ENCODE results near the gene CDCP1.

The CDCP1 gene

DNA sequence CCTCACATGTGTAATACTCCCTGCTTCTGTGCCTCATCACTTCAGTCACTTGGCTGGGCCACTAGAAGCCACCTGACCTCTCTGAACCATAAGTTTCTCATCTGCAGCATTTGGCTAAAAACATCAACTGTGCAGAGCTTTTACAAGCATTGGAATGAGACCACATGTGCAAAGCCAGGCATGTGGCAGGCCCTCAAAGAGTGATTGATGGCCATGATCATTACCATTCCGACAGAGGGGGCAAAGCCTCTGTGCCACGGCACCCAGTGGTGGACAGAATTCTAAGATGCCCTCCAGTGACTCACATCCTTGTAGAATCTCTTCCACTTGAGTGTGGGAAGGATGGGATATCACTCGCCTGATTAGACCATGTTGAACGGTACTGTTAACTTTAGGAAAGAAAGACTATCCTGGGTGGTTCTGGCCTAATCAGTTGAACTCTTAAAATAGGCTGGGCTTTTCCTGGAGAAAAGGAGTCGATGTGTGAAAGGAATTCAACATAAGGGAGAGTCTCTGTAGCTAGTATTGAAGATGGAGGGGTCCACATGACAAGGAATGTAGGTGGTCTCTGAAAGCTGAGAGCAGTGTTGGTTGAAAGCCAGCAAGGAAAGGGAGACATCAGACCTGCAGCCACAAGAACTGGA, 13.5 kb downstream of the CDCP1 start:
- Mint-ChIP-seq H3K9me3 (no peaks in the 10 kb centered on the region), H3K36me3 (no peaks in the 10 kb centered on the region), H3K4me3 (no peak overlapping the region), H3K4me1 (no peaks in the 10 kb centered on the region), H3K27ac (no peak overlapping the region)
- ATAC-seq (no peak), DNase-seq (ENCODE audit: low spot score in 2 of 2) (no peak)

DNA sequence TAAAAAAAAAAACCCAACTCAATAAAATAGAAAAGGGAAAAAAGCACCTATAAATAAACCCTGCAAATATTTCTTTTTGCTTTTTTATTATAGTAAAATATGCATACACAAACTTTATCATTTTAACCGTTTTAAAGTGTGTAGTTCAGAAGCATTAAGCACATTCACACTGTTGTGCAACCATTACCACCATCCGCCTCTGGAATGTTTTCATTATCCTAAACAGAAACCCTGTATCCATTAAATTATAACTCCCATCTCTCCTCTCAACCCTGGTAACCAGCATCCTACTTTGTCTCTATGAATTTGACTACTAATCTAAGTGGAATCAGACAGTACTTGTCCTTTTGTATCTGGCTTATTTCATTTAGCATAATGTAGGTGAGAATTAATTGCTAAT, 15.0 kb downstream of the CDCP1 start:
- no peaks in the 10 kb centered on the region for H3K36me3 Mint-ChIP-seq
- no peak overlapping the region for H3K27ac Mint-ChIP-seq
- H3K4me1 Mint-ChIP-seq = peaks cover 2% of the 10 kb centered on the region
- H3K9me3 Mint-ChIP-seq = no peaks in the 10 kb centered on the region
- no peak for ATAC-seq
- DNase-seq (ENCODE audit: low spot score in 2 of 2) = no peak
- no peak overlapping the region for H3K4me3 Mint-ChIP-seq

DNA sequence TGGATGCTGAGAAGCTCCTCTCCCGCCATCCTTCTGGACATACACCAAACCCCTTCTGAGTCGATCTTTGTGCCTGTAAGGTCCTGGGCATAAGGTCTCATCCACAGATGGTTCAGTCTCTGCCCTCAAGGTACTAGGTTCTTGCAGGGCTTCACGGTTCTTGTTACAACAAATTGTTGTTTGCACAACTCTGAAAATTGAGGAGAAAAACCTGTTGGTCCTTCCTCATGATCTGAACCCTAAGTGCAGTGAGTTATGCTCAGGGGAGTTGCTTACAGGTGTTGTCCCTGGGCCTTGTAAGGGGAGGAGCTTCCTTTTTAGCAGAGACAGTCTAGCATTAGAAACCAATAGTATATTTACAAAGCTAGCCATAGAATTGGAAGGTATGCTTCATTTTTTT, 15.7 kb downstream of the CDCP1 start:
- ATAC-seq (no peak), DNase-seq (ENCODE audit: low spot score in 2 of 2) (no peak)
- no peak overlapping the region for H3K4me3 Mint-ChIP-seq
- no peak overlapping the region for H3K27ac Mint-ChIP-seq
- peaks cover 6% of the 10 kb centered on the region for H3K4me1 Mint-ChIP-seq
- H3K36me3 Mint-ChIP-seq = no peaks in the 10 kb centered on the region
- no peaks in the 10 kb centered on the region for H3K9me3 Mint-ChIP-seq

DNA sequence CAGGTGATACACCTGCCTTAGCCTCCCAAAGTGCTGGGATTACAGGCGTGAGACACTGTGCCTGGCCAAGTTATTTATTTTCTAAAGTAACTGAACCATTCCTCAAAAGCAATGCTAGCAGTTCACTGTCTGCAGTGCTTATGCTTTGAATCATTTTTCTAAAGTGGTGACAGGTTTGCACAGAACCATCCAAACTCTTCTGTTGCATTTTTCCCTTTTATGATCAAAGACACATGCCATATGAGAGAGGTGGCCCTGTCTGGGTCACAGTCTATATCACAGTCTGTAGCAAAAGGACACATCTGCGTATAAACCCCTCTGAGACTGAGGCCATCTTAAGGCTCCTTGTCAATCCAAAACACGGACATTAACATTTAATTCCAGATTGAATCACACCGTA, 17.2 kb downstream of the CDCP1 start:
- peaks cover 6% of the 10 kb centered on the region for H3K4me1 Mint-ChIP-seq
- H3K27ac Mint-ChIP-seq = no peak overlapping the region
- no peaks in the 10 kb centered on the region for H3K36me3 Mint-ChIP-seq
- H3K4me3 Mint-ChIP-seq = no peak overlapping the region
- H3K9me3 Mint-ChIP-seq = no peaks in the 10 kb centered on the region
- no peak for ATAC-seq
- DNase-seq (ENCODE audit: low spot score in 2 of 2) = no peak

DNA sequence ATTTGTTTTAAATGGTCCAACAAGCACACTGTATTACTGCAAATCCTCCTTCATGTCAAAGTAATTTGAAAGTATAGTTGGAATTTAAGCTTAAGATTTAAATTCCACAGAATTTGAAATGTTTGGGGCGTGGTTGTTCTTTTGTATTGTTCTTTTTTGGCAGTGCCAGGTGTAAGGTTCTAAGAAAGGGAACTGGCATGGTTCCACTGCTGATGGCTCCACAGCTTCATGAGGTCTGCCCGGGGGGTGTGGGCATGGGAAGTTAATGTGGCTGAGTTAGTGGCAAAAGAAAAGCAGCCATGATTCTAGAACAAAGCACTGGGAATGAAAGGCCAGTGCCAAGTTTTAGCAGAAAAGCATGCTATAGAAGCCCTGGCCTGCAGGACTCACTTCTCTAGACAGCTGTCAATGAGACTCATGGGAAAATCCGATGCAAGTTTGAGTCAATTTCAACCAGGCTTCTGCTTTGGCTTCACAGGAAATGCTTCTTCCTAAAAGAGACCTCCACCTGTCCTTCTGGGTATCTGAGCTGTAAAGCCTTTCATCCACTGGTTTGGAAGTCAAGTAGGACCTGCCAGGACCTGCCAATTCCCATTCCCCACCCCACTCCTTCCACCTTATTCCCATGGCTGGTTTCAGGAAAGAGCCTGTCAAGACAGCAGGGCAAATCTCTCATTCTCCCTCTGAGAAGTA, 18.9 kb downstream of the CDCP1 start:
- no peak for ATAC-seq
- Mint-ChIP-seq H3K9me3 (no peaks in the 10 kb centered on the region), H3K4me3 (no peak overlapping the region), H3K4me1 (peaks cover 6% of the 10 kb centered on the region), H3K36me3 (no peaks in the 10 kb centered on the region), H3K27ac (no peak overlapping the region)
- DNase-seq (ENCODE audit: low spot score in 2 of 2) = no peak

DNA sequence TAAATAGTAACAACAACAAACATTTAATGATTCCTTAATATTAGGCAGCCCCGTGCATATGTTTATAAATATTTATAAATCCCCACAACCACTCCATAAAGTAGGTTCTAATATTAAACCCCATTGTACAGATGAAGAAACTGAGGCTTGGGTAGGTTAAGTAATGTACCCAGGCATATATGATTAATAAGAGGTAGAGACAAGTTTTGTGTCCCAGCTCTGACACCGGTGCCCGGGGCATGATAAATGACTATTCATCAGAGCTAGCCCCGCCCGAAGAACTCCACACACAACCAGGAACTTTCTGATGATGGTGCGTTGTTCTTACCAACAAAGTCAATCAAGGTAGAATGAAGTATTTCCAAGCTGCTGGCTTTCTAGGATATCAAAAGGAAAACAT, 19.4 kb downstream of the CDCP1 start:
- H3K36me3 Mint-ChIP-seq = no peaks in the 10 kb centered on the region
- peaks cover 6% of the 10 kb centered on the region for H3K4me1 Mint-ChIP-seq
- H3K4me3 Mint-ChIP-seq = no peak overlapping the region
- no peak overlapping the region for H3K27ac Mint-ChIP-seq
- ATAC-seq (no peak), DNase-seq (ENCODE audit: low spot score in 2 of 2) (no peak)
- no peaks in the 10 kb centered on the region for H3K9me3 Mint-ChIP-seq

DNA sequence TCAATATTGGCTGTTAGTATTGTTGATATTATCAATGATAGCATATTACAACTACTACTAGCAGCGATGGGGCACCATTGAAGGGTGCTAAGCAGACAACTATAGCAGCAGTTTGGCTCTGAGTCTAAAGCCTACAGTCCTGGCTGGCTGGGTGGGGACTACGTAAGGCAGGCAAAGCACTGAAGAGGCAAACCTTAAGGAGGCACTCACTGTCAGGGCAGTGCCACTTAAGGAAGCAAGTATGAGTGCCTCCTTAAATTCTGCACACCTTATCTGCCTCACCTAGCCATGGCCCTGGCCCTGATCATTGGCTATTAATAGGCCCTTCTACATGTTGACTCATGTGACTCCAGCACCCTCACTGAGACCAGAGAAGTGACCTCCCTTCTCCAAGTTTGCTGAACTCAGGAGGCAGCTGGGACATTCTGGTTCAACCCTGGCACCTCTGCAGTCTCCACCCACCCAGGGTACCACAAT, 20.6 kb downstream of the CDCP1 start:
- H3K4me3 Mint-ChIP-seq = no peak overlapping the region
- no peaks in the 10 kb centered on the region for H3K36me3 Mint-ChIP-seq
- H3K27ac Mint-ChIP-seq = peak overlapping the region; percentile 62
- DNase-seq (ENCODE audit: low spot score in 2 of 2) = no peak
- no peaks in the 10 kb centered on the region for H3K9me3 Mint-ChIP-seq
- no peak for ATAC-seq
- peaks cover 6% of the 10 kb centered on the region for H3K4me1 Mint-ChIP-seq

DNA sequence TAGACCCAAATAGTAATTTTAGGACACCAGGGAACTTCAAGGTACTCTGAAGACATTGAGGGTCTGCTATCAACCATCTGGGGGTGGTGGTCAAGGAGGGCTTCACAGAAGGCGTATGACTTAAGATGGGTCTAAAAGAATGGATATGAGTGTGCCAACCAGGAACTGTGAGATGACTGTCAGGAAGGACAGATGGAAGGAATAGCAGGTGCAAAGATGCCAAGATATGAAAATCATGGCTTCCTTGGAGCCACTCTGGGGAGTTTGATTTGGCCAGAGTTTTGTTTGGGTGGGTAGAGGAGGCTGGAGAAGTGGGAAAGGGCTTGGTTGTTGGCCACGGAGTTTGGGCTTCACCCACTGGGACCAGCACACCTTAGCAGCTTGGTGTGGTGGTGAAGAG, 21.2 kb downstream of the CDCP1 start:
- H3K4me1 Mint-ChIP-seq = peaks cover 6% of the 10 kb centered on the region
- H3K27ac Mint-ChIP-seq = no peak overlapping the region
- no peak overlapping the region for H3K4me3 Mint-ChIP-seq
- ATAC-seq (no peak), DNase-seq (ENCODE audit: low spot score in 2 of 2) (no peak)
- H3K36me3 Mint-ChIP-seq = no peaks in the 10 kb centered on the region
- H3K9me3 Mint-ChIP-seq = no peaks in the 10 kb centered on the region

DNA sequence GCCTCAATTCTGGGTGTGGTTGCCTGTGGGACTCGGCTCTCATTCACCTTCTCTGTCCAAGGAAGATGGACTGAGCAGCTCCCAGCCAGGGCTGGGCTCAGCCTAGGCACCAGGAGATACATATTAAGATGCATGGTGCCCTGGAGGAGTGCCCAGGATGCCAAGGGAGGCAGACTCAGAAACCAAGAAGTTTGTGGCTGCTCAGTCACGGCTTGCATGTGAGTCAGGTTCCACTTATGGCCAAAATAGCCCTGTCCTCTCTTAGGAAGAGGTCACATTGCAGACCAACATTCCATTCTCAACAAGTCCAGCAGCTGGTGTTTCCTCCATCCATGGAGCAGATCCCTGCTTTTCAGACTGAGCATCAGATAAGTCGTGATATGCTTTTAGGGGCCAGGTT, 21.8 kb downstream of the CDCP1 start:
- no peaks in the 10 kb centered on the region for H3K9me3 Mint-ChIP-seq
- no peak overlapping the region for H3K27ac Mint-ChIP-seq
- ATAC-seq (no peak), DNase-seq (ENCODE audit: low spot score in 2 of 2) (no peak)
- H3K4me1 Mint-ChIP-seq = peaks cover 8% of the 10 kb centered on the region
- H3K4me3 Mint-ChIP-seq = no peak overlapping the region
- no peaks in the 10 kb centered on the region for H3K36me3 Mint-ChIP-seq

DNA sequence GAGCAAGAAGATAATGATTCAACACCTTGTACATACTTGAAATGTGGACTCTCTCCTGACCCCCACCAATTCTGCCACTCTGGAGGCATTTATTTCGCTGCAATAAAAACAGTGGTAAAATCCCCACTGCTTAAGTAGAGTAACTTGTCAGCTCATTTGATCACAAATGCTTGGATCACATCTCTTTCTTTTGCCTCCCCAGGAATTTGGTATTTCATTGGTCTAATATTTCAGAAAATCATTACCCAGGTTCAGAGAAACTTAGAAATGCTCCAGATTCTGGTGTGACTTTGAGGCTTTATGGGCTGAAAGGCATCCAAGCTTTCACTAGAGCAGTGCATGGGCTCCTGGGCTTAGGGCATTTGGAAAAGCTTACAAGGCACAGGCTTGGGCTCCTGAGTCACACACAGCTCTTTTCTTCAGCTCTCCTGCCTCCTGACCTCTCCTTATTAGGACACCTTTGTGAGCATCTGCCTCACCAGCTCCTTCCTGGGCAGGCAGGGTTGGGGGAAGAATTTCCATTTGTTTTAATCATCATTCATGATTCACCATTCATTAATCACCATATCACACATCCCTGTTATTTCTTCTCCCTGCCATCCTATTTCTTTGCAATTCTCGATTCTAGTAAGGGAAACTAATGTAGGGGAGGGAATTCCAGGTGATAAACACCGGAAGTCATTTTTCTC, 22.5 kb downstream of the CDCP1 start:
- H3K9me3 Mint-ChIP-seq = no peaks in the 10 kb centered on the region
- DNase-seq (ENCODE audit: low spot score in 2 of 2) (no peak), ATAC-seq (peak; percentile 43)
- no peak overlapping the region for H3K4me3 Mint-ChIP-seq
- H3K4me1 Mint-ChIP-seq = peaks cover 14% of the 10 kb centered on the region
- H3K36me3 Mint-ChIP-seq = no peaks in the 10 kb centered on the region
- H3K27ac Mint-ChIP-seq = no peak overlapping the region

DNA sequence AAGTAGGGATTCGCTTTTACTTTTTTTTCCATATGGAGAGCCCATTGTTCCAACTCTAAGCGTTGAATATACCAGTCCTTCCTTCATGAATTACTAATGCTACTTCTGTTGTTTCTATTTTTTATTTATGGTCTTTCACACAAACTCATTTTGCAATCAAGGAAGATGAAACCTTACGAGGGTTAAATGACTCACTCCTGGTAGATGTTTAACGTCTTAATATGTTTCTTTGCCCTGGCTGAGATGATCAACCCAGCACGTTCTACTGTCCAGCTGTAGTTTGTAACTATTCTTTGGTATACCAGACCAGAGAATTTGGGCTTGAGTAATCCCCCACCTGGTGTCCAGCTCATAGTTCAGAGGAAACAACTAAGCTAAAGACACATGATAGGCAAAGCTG, 23.1 kb downstream of the CDCP1 start:
- DNase-seq (ENCODE audit: low spot score in 2 of 2) (no peak), ATAC-seq (peak; percentile 53)
- Mint-ChIP-seq H3K27ac (no peak overlapping the region), H3K36me3 (no peaks in the 10 kb centered on the region), H3K4me3 (no peak overlapping the region), H3K4me1 (peaks cover 21% of the 10 kb centered on the region), H3K9me3 (no peaks in the 10 kb centered on the region)

DNA sequence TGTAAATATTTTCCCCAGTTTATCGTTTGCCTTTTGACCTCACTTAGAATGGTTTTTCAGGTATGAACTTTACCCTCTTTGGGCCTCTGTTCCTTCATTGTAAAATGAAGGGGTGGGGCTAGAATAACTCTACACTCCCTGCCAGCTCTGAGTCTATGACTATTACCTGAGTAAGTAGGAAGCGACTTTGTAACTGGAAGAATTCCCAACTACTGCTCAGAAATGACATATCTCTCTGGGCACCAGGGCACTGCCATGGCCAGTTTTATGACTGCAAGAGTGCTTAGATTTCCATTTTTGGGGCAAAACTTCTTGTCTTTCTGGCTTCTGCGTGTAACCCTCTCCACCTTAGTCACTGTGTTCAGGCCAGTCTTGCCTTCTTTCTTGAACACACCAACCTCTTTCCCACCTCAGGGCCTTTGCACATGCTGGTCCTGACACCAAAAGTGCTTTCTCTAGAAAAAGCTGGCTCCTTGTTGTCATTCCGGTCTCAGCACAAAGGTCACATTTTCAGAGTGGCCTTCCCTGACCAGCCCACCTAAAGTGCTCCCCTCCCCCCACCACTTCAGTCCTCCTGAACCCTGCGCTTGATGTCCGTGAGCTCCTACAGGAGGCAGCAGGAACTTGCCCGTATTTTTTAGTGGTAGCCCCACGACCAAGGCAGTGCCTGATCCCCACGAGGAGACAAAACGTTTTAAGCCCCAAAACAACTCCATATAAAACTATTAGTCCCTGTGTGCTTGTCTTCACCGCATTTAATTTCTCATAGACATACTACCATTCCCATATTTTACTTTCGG, 25.6 kb downstream of the CDCP1 start:
- no peak for DNase-seq (ENCODE audit: low spot score in 2 of 2)
- H3K27ac Mint-ChIP-seq = no peak overlapping the region
- H3K9me3 Mint-ChIP-seq = no peaks in the 10 kb centered on the region
- no peak overlapping the region for H3K4me3 Mint-ChIP-seq
- H3K36me3 Mint-ChIP-seq = no peaks in the 10 kb centered on the region
- no peak for ATAC-seq
- H3K4me1 Mint-ChIP-seq = peaks cover 23% of the 10 kb centered on the region

DNA sequence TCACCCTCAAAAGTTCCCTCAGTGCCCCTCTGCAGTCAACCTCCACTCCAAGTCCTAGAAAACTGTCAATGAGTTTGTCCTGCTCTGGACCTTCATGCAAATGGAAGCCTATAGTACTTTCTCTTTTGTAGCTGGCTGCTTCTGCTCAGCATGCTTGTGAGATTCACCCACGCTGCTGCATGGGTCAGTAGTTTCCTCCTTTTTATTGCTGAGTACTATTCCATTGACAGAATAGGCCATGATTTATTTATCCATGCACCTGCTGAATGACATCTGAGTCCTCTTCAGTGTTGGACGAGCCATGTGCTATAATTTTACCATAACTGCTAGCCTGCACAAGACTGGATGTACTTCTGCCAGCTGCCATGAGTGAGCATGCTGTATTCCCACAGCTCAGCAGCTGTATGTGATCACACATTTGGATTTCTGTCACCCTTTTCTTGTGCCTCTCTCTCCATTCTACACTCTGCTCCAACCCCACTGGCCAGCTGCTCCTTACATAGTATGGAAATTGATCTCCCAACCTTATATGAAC, 26.3 kb downstream of the CDCP1 start:
- Mint-ChIP-seq H3K36me3 (no peaks in the 10 kb centered on the region), H3K27ac (no peak overlapping the region), H3K9me3 (no peaks in the 10 kb centered on the region), H3K4me1 (peaks cover 23% of the 10 kb centered on the region), H3K4me3 (no peak overlapping the region)
- ATAC-seq = no peak
- DNase-seq (ENCODE audit: low spot score in 2 of 2) = no peak

DNA sequence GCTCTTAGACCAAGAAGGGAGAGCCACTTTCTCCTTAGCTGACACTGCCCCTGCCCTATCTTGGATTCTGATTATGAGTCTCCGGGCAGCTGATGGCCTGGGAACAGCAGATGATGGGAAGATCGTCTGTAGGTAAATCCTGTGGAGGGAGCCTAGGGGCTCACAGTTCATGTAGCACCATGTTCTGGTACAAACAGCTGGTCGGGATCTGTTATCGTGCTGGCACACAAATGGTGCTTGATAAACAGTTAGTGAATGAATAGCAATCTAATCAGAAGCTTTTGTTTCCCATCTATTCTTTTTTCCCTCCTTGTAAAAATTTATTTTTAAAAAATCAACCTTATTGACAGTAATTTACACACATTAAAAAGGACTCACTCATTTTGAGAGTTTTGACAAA, 26.8 kb downstream of the CDCP1 start:
- H3K4me1 Mint-ChIP-seq = peaks cover 23% of the 10 kb centered on the region
- no peak overlapping the region for H3K4me3 Mint-ChIP-seq
- ATAC-seq (no peak), DNase-seq (ENCODE audit: low spot score in 2 of 2) (no peak)
- no peak overlapping the region for H3K27ac Mint-ChIP-seq
- no peaks in the 10 kb centered on the region for H3K36me3 Mint-ChIP-seq
- H3K9me3 Mint-ChIP-seq = no peaks in the 10 kb centered on the region

DNA sequence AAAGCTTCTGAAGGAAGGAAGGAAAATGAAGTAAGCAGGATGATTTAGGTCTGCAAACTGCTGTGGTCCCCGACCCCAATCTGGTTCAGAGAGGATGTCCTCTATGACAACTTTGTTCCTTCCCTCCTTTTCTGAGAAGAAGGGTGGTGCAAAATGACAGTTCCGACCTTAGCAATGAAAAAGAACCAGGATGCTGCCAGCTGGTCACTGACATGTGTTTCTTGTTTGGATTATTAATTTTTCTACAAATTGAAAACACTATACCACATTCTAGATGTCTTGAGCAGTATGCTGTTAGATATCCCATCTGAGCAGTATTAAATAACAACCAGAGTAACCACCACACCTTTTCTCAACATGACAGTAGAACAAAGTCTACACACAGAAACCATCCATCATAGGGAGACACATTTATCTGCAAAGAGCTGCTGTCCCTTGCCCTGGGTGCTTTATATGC, 27.5 kb downstream of the CDCP1 start:
- ATAC-seq = peak; percentile 51
- Mint-ChIP-seq H3K36me3 (no peaks in the 10 kb centered on the region), H3K9me3 (no peaks in the 10 kb centered on the region), H3K27ac (peak overlapping the region; percentile 35), H3K4me3 (peak overlapping the region; percentile 23), H3K4me1 (peaks cover 23% of the 10 kb centered on the region)
- DNase-seq (ENCODE audit: low spot score in 2 of 2) = no peak
